Measurements from ENCODE around the gene AKIP1. TPM values are rescaled to one million over a fixed set of nuclear protein-coding genes. Genes with fewer than 3 reads are reported as not detected.
"Not testable (repeated sequence)": the region's sequence is repeated elsewhere in the genome, so short reads cannot be mapped to it uniquely, and the experiment has no call there.

The AKIP1 gene
- total RNA-seq, result 14.7 TPM

- intact Hi-C loops (cut with DNase I), result no loop called here
- peak; percentile 97 for ATAC-seq
- DNase-seq (ENCODE audit: low spot score), result peak; percentile 98
These were observed at the start of gene AKIP1 for GRCh38 chr11:8911029-8911823. AKIP1 (plus strand) TSS chr11:8911189; CDS start chr11:8911450, 261 bp downstream.

GRCh38 chr11:8863838-8864237 lies 47.2 kb upstream of the AKIP1 start:
- intact Hi-C loops (cut with DNase I), result no loop called here
- DNase-seq (ENCODE audit: low spot score), result no peak
- ATAC-seq, result peak; percentile 75

GRCh38 chr11:8865304-8865703 lies 45.7 kb upstream of the AKIP1 start:
- intact Hi-C loops (cut with DNase I), result no loop called here
- ATAC-seq (no peak), DNase-seq (ENCODE audit: low spot score) (no peak)

- no peak for DNase-seq (ENCODE audit: low spot score)
- intact Hi-C loops (cut with DNase I), result no loop called here
- ATAC-seq, result no peak
These were observed 44.0 kb upstream of the AKIP1 start for GRCh38 chr11:8867035-8867434.

- no peak for ATAC-seq
- DNase-seq (ENCODE audit: low spot score), result no peak
- intact Hi-C loops (cut with DNase I), result no loop called here
These were observed 42.9 kb upstream of the AKIP1 start for GRCh38 chr11:8867931-8868631.

GRCh38 chr11:8870411-8871170 lies 40.4 kb upstream of the AKIP1 start:
- intact Hi-C loops (cut with DNase I), result no loop called here
- peak; percentile 84 for ATAC-seq
- DNase-seq (ENCODE audit: low spot score), result peak; percentile 77

GRCh38 chr11:8871171-8871775 lies 39.7 kb upstream of the AKIP1 start:
- peak; percentile 76 for DNase-seq (ENCODE audit: low spot score)
- intact Hi-C loops (cut with DNase I), result no loop called here

GRCh38 chr11:8871962-8872361 lies 39.0 kb upstream of the AKIP1 start:
- intact Hi-C loops (cut with DNase I), result no loop called here

More at GRCh38 chr11:8871171-8871775, 39.7 kb upstream of the AKIP1 start:
- ATAC-seq, result peak; percentile 94

GRCh38 chr11:8873741-8874405 lies 37.1 kb upstream of the AKIP1 start:
- no peak for ATAC-seq
- intact Hi-C loops (cut with DNase I), result no loop called here

More at GRCh38 chr11:8871962-8872361, 39.0 kb upstream of the AKIP1 start:
- DNase-seq (ENCODE audit: low spot score) (no peak), ATAC-seq (no peak)

GRCh38 chr11:8878771-8879170 lies 32.2 kb upstream of the AKIP1 start:
- no peak for ATAC-seq
- intact Hi-C loops (cut with DNase I), result no loop called here

More at GRCh38 chr11:8873741-8874405, 37.1 kb upstream of the AKIP1 start:
- DNase-seq (ENCODE audit: low spot score), result no peak

GRCh38 chr11:8881585-8881984 lies 29.4 kb upstream of the AKIP1 start:
- DNase-seq (ENCODE audit: low spot score); ATAC-seq; intact Hi-C loops (cut with DNase I): not testable (repeated sequence)

More at GRCh38 chr11:8878771-8879170, 32.2 kb upstream of the AKIP1 start:
- DNase-seq (ENCODE audit: low spot score), result no peak

GRCh38 chr11:8886322-8886721 lies 24.7 kb upstream of the AKIP1 start:
- no peak for ATAC-seq
- intact Hi-C loops (cut with DNase I), result no loop called here
- DNase-seq (ENCODE audit: low spot score), result no peak

- ATAC-seq; DNase-seq (ENCODE audit: low spot score); intact Hi-C loops (cut with DNase I): not testable (repeated sequence)
These were observed 19.8 kb upstream of the AKIP1 start for GRCh38 chr11:8891185-8891584.

GRCh38 chr11:8899119-8899753 lies 11.8 kb upstream of the AKIP1 start:
- intact Hi-C loops (cut with DNase I), result no loop called here
- ATAC-seq (no peak), DNase-seq (ENCODE audit: low spot score) (no peak)

GRCh38 chr11:8905528-8906165 lies 5.3 kb upstream of the AKIP1 start:
- no peak for DNase-seq (ENCODE audit: low spot score)
- ATAC-seq, result no peak
- intact Hi-C loops (cut with DNase I), result no loop called here

GRCh38 chr11:8907116-8907515 lies 3.9 kb upstream of the AKIP1 start:
- intact Hi-C loops (cut with DNase I), result no loop called here
- no peak for DNase-seq (ENCODE audit: low spot score)
- ATAC-seq, result no peak

GRCh38 chr11:8908099-8908498 lies 2.9 kb upstream of the AKIP1 start:
- DNase-seq (ENCODE audit: low spot score) (no peak), ATAC-seq (no peak)
- intact Hi-C loops (cut with DNase I), result no loop called here

- no peak for DNase-seq (ENCODE audit: low spot score)
These were observed 351 bp upstream of the AKIP1 start for GRCh38 chr11:8910649-8911026.

More at GRCh38 chr11:8910649-8911026, 351 bp upstream of the AKIP1 start:
- ATAC-seq, result no peak
- intact Hi-C loops (cut with DNase I), result no loop called here

All from sciatic nerve (tissue), 2 donors.